HCT116 (cell line): ENCODE results near the gene NPEPL1. TPM values are rescaled to one million over a fixed set of nuclear protein-coding genes. Genes with fewer than 3 reads are reported as not detected.

Source experiments
- ATAC-seq: fragments of 200-7000 bp; cut with Tn5 transposase; 2 replicates; pipeline ENCODE4 v1.9.1; 2020; ENCODE audit warnings: mild to moderate bottlenecking, moderate library complexity
- BruUV-seq: library from RNA; stranded (reverse); fragments of 400-500 nt; replicated peaks from 2 replicates; lab custom pipeline; 2021; lab: Mats Ljungman, UMichigan
- CTCF ChIA-PET: fragments of 300-600 bp; sonication (Branson Sonifier 250); formaldehyde crosslinking; loops from one replicate; lab custom pipeline; 2021; ENCODE audit warnings: antibody characterized with exemption; lab: Charles Lee
- POLR2A ChIA-PET: fragments of 300-600, 350-600 bp; sonication (Branson Sonifier 250); formaldehyde crosslinking; loops from one replicate; lab custom pipeline; 2021; ENCODE audit warnings: antibody characterized with exemption; lab: Charles Lee
- RAD21 ChIA-PET, 2 experiments: fragments of 300-600 bp; sonication (Branson Sonifier 250); formaldehyde crosslinking; loops; one replicate each; lab custom pipeline; 2023; ENCODE audit warnings: low total read pairs in 2 of 2; ENCODE audit not compliant: uncharacterized antibody in 2 of 2, unreplicated experiment in 2 of 2, low non-redundant PET in 1 of 2; lab: Charles Lee
- DNase-seq: peaks from one replicate; pipeline ENCODE4 v3.0.0-alpha.2; 2010; ENCODE audit warnings: low read depth, low spot score
- H2AFZ ChIP-seq: fragments of 200-600 bp; shearing (Covaris generic), sonication (generic); 2 replicates; pipeline ENCODE4 v1.6.1; 2017; ENCODE audit warnings: low read depth, mixed run types, mixed read lengths, antibody characterized with exemption, low read length; ENCODE audit not compliant: poor library complexity, severe bottlenecking
- H3K27ac ChIP-seq: 2 replicates; pipeline ENCODE4 v1.5.1; 2012; ENCODE audit warnings: low read depth, low read length
- H3K27me3 ChIP-seq: fragments of 200-600 bp; sonication (generic); 2 replicates; pipeline ENCODE4 v1.6.1; 2016; ENCODE audit warnings: mixed run types, low read length, mixed read lengths; ENCODE audit not compliant: insufficient read depth
- H3K36me3 ChIP-seq, 2 experiments: fragments of 200-500 bp in 1 of 2; fragments of 200-600 bp in 1 of 2; sonication (Bioruptor generic) in 1 of 2; sonication (generic) in 1 of 2; 2 replicates each; pipeline versions ENCODE4 v1.5.1 to v1.6.1; 2014 to 2016; ENCODE audit warnings: low read length in 2 of 2, inconsistent platforms in 1 of 2, mixed read lengths in 1 of 2, mixed run types in 1 of 2; ENCODE audit not compliant: insufficient read depth in 2 of 2, control insufficient read depth in 1 of 2
- H3K4me1 ChIP-seq, 2 experiments: fragments of 200-600 bp in 1 of 2; sonication (generic) in 1 of 2; 2 replicates each; pipeline versions ENCODE4 v1.5.1 to v1.6.1; 2012 to 2017; ENCODE audit warnings: low read length in 2 of 2, inconsistent platforms in 1 of 2, mild to moderate bottlenecking in 1 of 2, mixed read lengths in 1 of 2, mixed run types in 1 of 2, moderate library complexity in 1 of 2; ENCODE audit not compliant: insufficient read depth in 2 of 2, control insufficient read depth in 1 of 2
- H3K4me2 ChIP-seq: fragments of 200-600 bp; sonication (generic); 2 replicates; pipeline ENCODE4 v1.6.1; 2017; ENCODE audit warnings: mixed run types, low read length, mixed read lengths
- H3K4me3 ChIP-seq, 2 experiments: fragments of 200-600 bp in 1 of 2; sonication (generic) in 1 of 2; replicated peaks in 1 of 2; 2 replicates each; pipeline ENCODE4 v1.5.1; 2011 to 2016; ENCODE audit warnings: low read length in 2 of 2, control low read depth in 1 of 2, low read depth in 1 of 2, mild to moderate bottlenecking in 1 of 2, mixed read lengths in 1 of 2, mixed run types in 1 of 2
- H3K79me2 ChIP-seq: fragments of 200-600 bp; sonication (generic); 2 replicates; pipeline ENCODE4 v1.6.1; 2017; ENCODE audit warnings: mild to moderate bottlenecking, mixed run types, low read length, moderate library complexity, mixed read lengths; ENCODE audit not compliant: insufficient read depth
- H3K9ac ChIP-seq: fragments of 200-600 bp; sonication (generic); 2 replicates; pipeline ENCODE4 v1.6.1; 2016; ENCODE audit warnings: low read length, mixed read lengths
- H3K9me2 ChIP-seq: fragments of 200-600 bp; sonication (generic), shearing (Covaris generic); 2 replicates; pipeline ENCODE4 v1.6.1; 2017; ENCODE audit warnings: mixed run types, mild to moderate bottlenecking, moderate library complexity; ENCODE audit not compliant: insufficient read depth
- H3K9me3 ChIP-seq, 2 experiments: fragments of 200-500 bp in 1 of 2; fragments of 200-600 bp in 1 of 2; sonication (Bioruptor generic) in 1 of 2; sonication (generic) in 1 of 2; 2 replicates each; pipeline ENCODE4 v1.6.1; 2014 to 2017; ENCODE audit warnings: low read length in 2 of 2, mixed read lengths in 2 of 2, inconsistent platforms in 1 of 2, low read depth in 1 of 2, mild to moderate bottlenecking in 1 of 2, mixed run types in 1 of 2, moderate library complexity in 1 of 2; ENCODE audit not compliant: control insufficient read depth in 1 of 2, insufficient read depth in 1 of 2
- H4K20me1 ChIP-seq: fragments of 200-600 bp; sonication (generic), shearing (Covaris generic); 2 replicates; pipeline ENCODE4 v1.6.1; 2017; ENCODE audit warnings: mixed run types, mild to moderate bottlenecking, moderate library complexity; ENCODE audit not compliant: insufficient read depth
- CEBPB ChIP-seq: IDR thresholded peaks from 2 replicates; pipeline ENCODE4 v1.6.1; 2012; ENCODE audit warnings: low read depth
- EGR1 ChIP-seq: IDR thresholded peaks from 2 replicates; pipeline ENCODE4 v1.6.1; 2012; ENCODE audit warnings: low read depth
- ELF1 ChIP-seq: IDR thresholded peaks from 2 replicates; pipeline ENCODE4 v1.6.1; 2012; ENCODE audit warnings: low read depth, borderline replicate concordance
- FOSL1 ChIP-seq: IDR thresholded peaks from 2 replicates; pipeline ENCODE4 v1.6.1; 2012; ENCODE audit warnings: low read depth
- JUND ChIP-seq: IDR thresholded peaks from 2 replicates; pipeline ENCODE4 v1.6.1; 2012
- MAX ChIP-seq: IDR thresholded peaks from 2 replicates; pipeline ENCODE4 v1.6.1; 2012
- POLR2A ChIP-seq: IDR thresholded peaks from 2 replicates; pipeline ENCODE4 v1.7.0; 2011; ENCODE audit warnings: borderline replicate concordance; ENCODE audit not compliant: insufficient read depth, insufficient read length; ENCODE audit errors: extremely low read depth
- POLR2AphosphoS5 ChIP-seq: IDR thresholded peaks from 2 replicates; pipeline ENCODE4 v1.6.1; 2011; ENCODE audit warnings: mild to moderate bottlenecking, low read depth, low read length, moderate library complexity
- RAD21 ChIP-seq: IDR thresholded peaks from 2 replicates; pipeline ENCODE4 v1.6.1; 2012; ENCODE audit warnings: low read depth, mild to moderate bottlenecking
- SIN3A ChIP-seq: IDR thresholded peaks from 2 replicates; pipeline ENCODE4 v1.6.1; 2012; ENCODE audit warnings: low read depth
- SRF ChIP-seq: IDR thresholded peaks from 2 replicates; pipeline ENCODE4 v1.6.1; 2012; ENCODE audit warnings: low read depth
- YY1 ChIP-seq: IDR thresholded peaks from 2 replicates; pipeline ENCODE4 v1.6.1; 2011; ENCODE audit warnings: low read length, low read depth, moderate library complexity, mild to moderate bottlenecking; ENCODE audit not compliant: insufficient replicate concordance; ENCODE audit errors: extremely low read depth
- ZBTB33 ChIP-seq: IDR thresholded peaks from 2 replicates; pipeline ENCODE4 v1.6.1; 2011; ENCODE audit warnings: mild to moderate bottlenecking, low read length, moderate library complexity; ENCODE audit not compliant: insufficient replicate concordance; ENCODE audit errors: extremely low read depth
- ZFX ChIP-seq: fragments of 450-650 bp; IDR thresholded peaks from 2 replicates; pipeline ENCODE4 v1.6.1; 2017
- ZNF274 ChIP-seq: fragments of 200-500 bp; sonication (Bioruptor generic); IDR thresholded peaks from 2 replicates; pipeline ENCODE4 v1.6.1; 2014; ENCODE audit warnings: mild to moderate bottlenecking, low read depth, low read length, inconsistent platforms
- intact Hi-C: fragments of 100-400 bp; cut with micrococcal nuclease; formaldehyde crosslinking; loops from 2 replicates; pipeline ENCODE4 v1.10.0; 2022
- total RNA-seq: library from RNA; stranded (reverse); gene quantifications from one replicate; pipeline ENCODE4 v1.2.1, GENCODE V29; 2021; ENCODE audit not compliant: unreplicated experiment
- TF ChIP-seq, protein P1 (sequence below): IDR thresholded peaks from 2 replicates; pipeline ENCODE4 v1.6.1; 2012; ENCODE audit warnings: low read depth

NPEPL1 gene
- total RNA-seq, 1 experiment from 2014 or later: 16.6 TPM

DNA sequence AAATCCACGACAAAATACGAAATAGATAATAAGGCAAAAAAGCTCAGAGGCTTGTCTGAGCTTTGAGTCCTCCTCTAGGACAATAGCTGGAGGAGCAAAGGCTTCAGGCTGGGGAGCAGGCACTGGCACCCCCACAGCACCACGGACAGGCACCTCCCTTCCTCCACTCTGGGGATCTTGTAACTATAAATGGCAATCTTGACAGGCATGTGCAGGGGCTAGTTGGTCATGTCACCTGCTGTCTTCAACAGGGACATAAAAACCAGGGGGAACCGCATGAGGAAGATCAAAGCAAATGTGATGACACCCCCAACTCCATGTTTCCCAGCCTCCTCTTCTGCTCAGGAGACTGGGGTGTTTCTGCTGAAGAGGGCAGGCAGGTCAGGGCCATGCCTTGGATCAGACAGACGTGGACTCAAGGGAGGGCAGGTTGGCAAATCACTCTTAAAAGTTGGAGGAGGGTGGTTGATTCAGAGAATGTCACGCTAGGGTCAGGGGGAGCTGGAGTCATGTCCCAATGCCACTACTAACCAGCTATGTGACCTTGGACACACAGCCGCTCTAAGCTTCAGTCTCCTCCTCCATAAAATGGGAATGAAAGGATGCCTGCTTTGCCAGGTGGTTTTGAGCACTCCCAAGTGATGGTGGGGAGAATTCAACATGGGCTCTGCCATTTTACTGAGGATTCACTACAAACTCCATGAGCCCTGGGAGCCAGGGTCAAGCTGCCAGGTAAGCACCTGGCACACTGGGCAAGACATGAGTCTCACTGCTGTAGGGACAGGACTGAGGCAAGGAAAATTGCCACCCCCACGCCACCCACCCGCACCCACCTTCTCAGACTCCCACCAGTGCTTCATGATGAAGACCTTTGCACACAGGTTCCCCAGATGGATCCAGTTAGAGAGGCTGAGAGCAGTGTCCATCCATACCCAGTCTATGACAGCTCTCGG, 48.0 kb downstream of the NPEPL1 start:
- H3K4me3 ChIP-seq: no peak overlapping the region
- ATAC-seq (no peak), DNase-seq (no peak)
- H3K27ac ChIP-seq: no peak overlapping the region
- H3K9me3 ChIP-seq: no peaks in the 10 kb centered on the region
- no peak for TF ChIP-seq RAD21
- TF ChIP-seq SRF: no peak
- no peak for TF ChIP-seq SIN3A
- H4K20me1 ChIP-seq: no peaks in the 10 kb centered on the region
- no peak overlapping the region for H3K4me2 ChIP-seq
- no peaks in the 10 kb centered on the region for H3K79me2 ChIP-seq
- ChIA-PET CTCF (no interaction called here), POLR2A (no interaction called here), RAD21 (no interaction called here)
- H3K9ac ChIP-seq: no peak overlapping the region
- no peaks in the 10 kb centered on the region for H3K36me3 ChIP-seq
- intact Hi-C loops: no loop called here
- BruUV-seq: no TSS peak
- H3K27me3 ChIP-seq: peaks cover 15% of the 10 kb centered on the region
- no peak overlapping the region for H2AFZ ChIP-seq
- no peaks in the 10 kb centered on the region for H3K4me1 ChIP-seq
- H3K9me2 ChIP-seq: no peaks in the 10 kb centered on the region

DNA sequence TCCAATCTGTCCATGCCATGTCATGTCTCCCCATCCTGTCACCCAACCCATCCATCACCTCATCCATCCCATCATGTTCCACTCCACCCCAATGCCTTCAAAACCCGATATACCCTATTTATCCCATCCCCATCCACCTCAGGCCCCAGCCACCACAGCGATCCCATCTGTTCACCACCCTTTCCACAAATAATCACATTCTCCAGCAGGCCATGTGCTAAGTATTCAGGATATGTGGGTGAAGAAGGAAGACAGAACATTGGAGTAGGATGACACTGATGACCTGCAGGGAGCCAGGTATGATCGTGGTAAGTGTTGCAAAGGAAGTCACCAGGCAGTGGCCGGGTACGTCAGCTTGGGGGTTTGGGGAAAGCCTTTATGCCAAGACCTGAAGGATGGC, 48.8 kb downstream of the NPEPL1 start:
- POLR2A ChIA-PET: no interaction called here
- RAD21 ChIA-PET: no interaction called here
- no peaks in the 10 kb centered on the region for H3K79me2 ChIP-seq
- H3K4me2 ChIP-seq: no peak overlapping the region
- peaks cover 22% of the 10 kb centered on the region for H3K27me3 ChIP-seq
- no TSS peak for BruUV-seq
- CTCF ChIA-PET: no interaction called here
- intact Hi-C loops: no loop called here
- H3K27ac ChIP-seq: no peak overlapping the region
- ATAC-seq (no peak), DNase-seq (no peak)
- H2AFZ ChIP-seq: no peak overlapping the region
- no peaks in the 10 kb centered on the region for H3K9me2 ChIP-seq
- no peaks in the 10 kb centered on the region for H3K36me3 ChIP-seq
- no peak overlapping the region for H3K4me3 ChIP-seq
- H4K20me1 ChIP-seq: no peaks in the 10 kb centered on the region
- H3K9ac ChIP-seq: no peak overlapping the region
- TF ChIP-seq ZBTB33: no peak
- no peak for TF ChIP-seq EGR1
- TF ChIP-seq POLR2A: no peak
- TF ChIP-seq MAX: no peak
- TF ChIP-seq ZFX: no peak
- no peak for TF ChIP-seq ZNF274
- TF ChIP-seq RAD21: no peak
- no peak for TF ChIP-seq POLR2AphosphoS5
- TF ChIP-seq CEBPB: no peak
- no peak for TF ChIP-seq ELF1
- TF ChIP-seq, protein P1, sequence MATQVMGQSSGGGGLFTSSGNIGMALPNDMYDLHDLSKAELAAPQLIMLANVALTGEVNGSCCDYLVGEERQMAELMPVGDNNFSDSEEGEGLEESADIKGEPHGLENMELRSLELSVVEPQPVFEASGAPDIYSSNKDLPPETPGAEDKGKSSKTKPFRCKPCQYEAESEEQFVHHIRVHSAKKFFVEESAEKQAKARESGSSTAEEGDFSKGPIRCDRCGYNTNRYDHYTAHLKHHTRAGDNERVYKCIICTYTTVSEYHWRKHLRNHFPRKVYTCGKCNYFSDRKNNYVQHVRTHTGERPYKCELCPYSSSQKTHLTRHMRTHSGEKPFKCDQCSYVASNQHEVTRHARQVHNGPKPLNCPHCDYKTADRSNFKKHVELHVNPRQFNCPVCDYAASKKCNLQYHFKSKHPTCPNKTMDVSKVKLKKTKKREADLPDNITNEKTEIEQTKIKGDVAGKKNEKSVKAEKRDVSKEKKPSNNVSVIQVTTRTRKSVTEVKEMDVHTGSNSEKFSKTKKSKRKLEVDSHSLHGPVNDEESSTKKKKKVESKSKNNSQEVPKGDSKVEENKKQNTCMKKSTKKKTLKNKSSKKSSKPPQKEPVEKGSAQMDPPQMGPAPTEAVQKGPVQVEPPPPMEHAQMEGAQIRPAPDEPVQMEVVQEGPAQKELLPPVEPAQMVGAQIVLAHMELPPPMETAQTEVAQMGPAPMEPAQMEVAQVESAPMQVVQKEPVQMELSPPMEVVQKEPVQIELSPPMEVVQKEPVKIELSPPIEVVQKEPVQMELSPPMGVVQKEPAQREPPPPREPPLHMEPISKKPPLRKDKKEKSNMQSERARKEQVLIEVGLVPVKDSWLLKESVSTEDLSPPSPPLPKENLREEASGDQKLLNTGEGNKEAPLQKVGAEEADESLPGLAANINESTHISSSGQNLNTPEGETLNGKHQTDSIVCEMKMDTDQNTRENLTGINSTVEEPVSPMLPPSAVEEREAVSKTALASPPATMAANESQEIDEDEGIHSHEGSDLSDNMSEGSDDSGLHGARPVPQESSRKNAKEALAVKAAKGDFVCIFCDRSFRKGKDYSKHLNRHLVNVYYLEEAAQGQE: no peak
- no peak for TF ChIP-seq JUND
- TF ChIP-seq FOSL1: no peak
- no peak for TF ChIP-seq YY1
- H3K4me1 ChIP-seq: no peaks in the 10 kb centered on the region
- H3K9me3 ChIP-seq: no peaks in the 10 kb centered on the region
